SK-N-SH (cell line): Measurements from ENCODE around the gene AKT3.

Experiments
- ELF1 ChIP-seq: IDR thresholded peaks from 2 replicates; pipeline ENCODE4 v1.4.0; 2012
- JUND ChIP-seq: IDR thresholded peaks from 2 replicates; pipeline ENCODE4 v1.4.0; 2012
- NFIC ChIP-seq: IDR thresholded peaks from 2 replicates; pipeline ENCODE4 v1.4.0; 2012; ENCODE audit warnings: borderline replicate concordance
- POLR2AphosphoS5 ChIP-seq: IDR thresholded peaks from 2 replicates; pipeline ENCODE4 v1.6.1; 2012; ENCODE audit warnings: low read depth, low read length
- RFX5 ChIP-seq: IDR thresholded peaks from 2 replicates; pipeline ENCODE4 v1.6.1; 2012; ENCODE audit warnings: mild to moderate bottlenecking, improper control_type of control experiment, low read length
- SIN3A ChIP-seq: IDR thresholded peaks from 2 replicates; pipeline ENCODE4 v1.6.1; 2012; ENCODE audit warnings: low read depth, mild to moderate bottlenecking, low read length, moderate library complexity, borderline replicate concordance
- YY1 ChIP-seq: IDR thresholded peaks from 2 replicates; pipeline ENCODE4 v1.4.0; 2012; ENCODE audit warnings: low read depth, mild to moderate bottlenecking
- TF ChIP-seq, protein P1 (sequence below): IDR thresholded peaks from 2 replicates; pipeline ENCODE4 v1.4.0; 2012; ENCODE audit warnings: low read depth
- TF ChIP-seq, protein P2 (sequence below): fragments of 200-600 bp; sonication (generic); IDR thresholded peaks from 2 replicates; pipeline ENCODE4 v1.6.1; 2017; ENCODE audit warnings: antibody characterized with exemption, mild to moderate bottlenecking, moderate library complexity
- TF ChIP-seq, protein P3 (sequence below): fragments of 150-350 bp; IDR thresholded peaks from 2 replicates; pipeline ENCODE4 v1.6.1; 2017; ENCODE audit warnings: antibody characterized with exemption, low read length, low read depth, borderline replicate concordance

DNA sequence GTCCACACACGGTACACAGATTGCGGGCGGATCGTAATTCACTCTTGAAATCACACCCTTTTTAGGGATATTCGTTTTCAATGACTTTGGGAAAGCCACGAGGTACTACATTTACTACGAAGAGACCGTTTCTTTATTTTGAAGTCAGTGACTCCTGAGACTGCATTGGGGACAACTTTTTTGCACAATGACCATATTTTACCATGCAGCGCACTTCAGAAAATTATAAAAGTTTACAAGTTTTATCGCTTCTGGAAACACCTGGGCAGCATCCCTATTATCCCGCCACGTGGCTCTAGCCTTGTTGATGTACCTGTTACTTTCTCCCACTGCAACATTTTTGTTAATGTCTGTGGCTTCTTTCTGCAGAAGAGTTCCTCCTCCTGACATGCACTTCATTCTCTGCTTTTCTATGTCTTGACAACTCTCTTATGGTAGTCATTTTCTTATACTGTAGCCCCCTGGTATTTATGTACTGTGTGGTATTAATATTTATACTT, 1.3 kb upstream of the AKT3 start:
- TF ChIP-seq, protein P1, sequence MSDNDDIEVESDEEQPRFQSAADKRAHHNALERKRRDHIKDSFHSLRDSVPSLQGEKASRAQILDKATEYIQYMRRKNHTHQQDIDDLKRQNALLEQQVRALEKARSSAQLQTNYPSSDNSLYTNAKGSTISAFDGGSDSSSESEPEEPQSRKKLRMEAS: no peak
- TF ChIP-seq, protein P2, sequence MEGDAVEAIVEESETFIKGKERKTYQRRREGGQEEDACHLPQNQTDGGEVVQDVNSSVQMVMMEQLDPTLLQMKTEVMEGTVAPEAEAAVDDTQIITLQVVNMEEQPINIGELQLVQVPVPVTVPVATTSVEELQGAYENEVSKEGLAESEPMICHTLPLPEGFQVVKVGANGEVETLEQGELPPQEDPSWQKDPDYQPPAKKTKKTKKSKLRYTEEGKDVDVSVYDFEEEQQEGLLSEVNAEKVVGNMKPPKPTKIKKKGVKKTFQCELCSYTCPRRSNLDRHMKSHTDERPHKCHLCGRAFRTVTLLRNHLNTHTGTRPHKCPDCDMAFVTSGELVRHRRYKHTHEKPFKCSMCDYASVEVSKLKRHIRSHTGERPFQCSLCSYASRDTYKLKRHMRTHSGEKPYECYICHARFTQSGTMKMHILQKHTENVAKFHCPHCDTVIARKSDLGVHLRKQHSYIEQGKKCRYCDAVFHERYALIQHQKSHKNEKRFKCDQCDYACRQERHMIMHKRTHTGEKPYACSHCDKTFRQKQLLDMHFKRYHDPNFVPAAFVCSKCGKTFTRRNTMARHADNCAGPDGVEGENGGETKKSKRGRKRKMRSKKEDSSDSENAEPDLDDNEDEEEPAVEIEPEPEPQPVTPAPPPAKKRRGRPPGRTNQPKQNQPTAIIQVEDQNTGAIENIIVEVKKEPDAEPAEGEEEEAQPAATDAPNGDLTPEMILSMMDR: no peak
- no peak for TF ChIP-seq YY1
- TF ChIP-seq, protein P3, sequence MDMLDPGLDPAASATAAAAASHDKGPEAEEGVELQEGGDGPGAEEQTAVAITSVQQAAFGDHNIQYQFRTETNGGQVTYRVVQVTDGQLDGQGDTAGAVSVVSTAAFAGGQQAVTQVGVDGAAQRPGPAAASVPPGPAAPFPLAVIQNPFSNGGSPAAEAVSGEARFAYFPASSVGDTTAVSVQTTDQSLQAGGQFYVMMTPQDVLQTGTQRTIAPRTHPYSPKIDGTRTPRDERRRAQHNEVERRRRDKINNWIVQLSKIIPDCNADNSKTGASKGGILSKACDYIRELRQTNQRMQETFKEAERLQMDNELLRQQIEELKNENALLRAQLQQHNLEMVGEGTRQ: no peak
- no peak for TF ChIP-seq JUND
- 0 out of 2 replicates have a peak, but pooled peaks have one; percentile 0 for TF ChIP-seq POLR2AphosphoS5
- no peak for TF ChIP-seq RFX5
- TF ChIP-seq NFIC: no peak
- no peak for TF ChIP-seq ELF1
- TF ChIP-seq SIN3A: no peak
